Measurements from ENCODE around the gene PPARG.

- TF ChIP-seq CTCF (IDR thresholded peaks at IDR 0.05; ENCODE audit: borderline replicate concordance, extremely low read depth, low read length, poor library complexity, severe bottlenecking) (no peak), EZH2 (IDR thresholded peaks at IDR 0.05; ENCODE audit: borderline replicate concordance, low read depth, low read length, severe bottlenecking) (no peak)
These were observed 183.9 kb downstream of the PPARG start for GRCh38 chr3:12472796-12473195.
